Measurements from ENCODE around the gene MIF4GD. TPM values are rescaled to one million over a fixed set of nuclear protein-coding genes. Genes with fewer than 3 reads are reported as not detected.
"Not testable (repeated sequence)": the region's sequence is repeated elsewhere in the genome, so short reads cannot be mapped to it uniquely, and the experiment has no call there.

The MIF4GD gene, protein sequence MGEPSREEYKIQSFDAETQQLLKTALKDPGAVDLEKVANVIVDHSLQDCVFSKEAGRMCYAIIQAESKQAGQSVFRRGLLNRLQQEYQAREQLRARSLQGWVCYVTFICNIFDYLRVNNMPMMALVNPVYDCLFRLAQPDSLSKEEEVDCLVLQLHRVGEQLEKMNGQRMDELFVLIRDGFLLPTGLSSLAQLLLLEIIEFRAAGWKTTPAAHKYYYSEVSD
- polyA plus RNA-seq (ENCODE audit: insufficient read length in 3 of 3), result 10 to 100 TPM; 20.0 to 23.3 (median 22.4) TPM

DNA sequence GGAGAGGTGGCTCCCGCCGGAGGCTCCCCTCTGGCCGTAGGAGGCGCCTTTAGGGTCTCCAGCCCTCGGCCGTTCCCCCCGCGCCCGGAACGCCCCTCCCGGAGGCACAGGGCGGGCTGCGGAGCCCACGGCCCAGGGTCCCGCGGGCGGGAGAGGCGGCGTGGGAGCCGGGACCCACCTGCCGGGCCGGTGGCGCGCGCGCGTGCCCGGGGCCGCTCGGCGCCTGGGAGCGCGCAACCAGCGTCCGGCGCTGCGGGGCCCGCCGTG, at the start of gene MIF4GD:
Gene MIF4GD (minus strand): TSS at position 266 of the 267 bp plus-strand sequence. CDS start 1,036 bp downstream, outside the sequence.
- no peak for DNase-seq (ENCODE audit: low read depth in 3 of 3, low spot score in 2 of 3)

DNA sequence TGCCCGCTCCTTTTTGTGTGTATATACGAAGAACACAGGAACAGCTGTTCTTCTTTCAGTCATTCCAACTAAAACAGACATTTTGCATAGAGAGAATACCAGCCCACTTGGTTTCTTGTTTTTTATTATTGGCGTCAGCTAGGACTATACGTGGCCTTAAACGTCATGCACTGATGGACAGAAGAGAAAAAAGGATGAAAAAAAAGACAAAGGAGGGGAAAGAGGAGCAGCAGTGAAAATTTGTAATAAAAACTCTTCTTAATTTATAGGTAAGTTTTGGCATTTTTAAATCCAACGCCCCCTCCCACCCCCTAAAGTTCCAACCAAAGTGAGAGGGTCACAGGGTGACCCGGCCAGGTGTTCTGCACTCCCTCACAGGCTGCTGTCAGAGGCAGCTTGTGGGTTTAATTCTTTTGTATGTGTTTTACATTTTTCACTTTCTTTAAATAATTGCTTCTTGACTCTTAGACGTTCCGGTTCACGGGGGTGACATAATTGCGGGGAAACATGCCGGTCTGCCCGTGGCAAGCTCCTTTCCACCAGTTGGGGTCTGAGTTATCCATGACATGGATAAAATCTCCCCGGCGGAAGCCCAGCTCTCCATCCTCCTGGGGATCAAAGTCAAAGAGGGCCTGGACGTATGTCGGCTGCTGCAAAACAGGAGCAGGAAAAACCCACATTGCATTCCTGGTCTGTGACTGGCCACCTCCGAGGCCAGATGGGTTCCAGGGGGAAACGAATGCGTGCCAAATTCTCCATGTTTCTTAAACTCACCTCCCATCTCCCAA, 49.1 kb upstream of the MIF4GD start:
- no peak for DNase-seq (ENCODE audit: low read depth in 3 of 3, low spot score in 2 of 3)

DNA sequence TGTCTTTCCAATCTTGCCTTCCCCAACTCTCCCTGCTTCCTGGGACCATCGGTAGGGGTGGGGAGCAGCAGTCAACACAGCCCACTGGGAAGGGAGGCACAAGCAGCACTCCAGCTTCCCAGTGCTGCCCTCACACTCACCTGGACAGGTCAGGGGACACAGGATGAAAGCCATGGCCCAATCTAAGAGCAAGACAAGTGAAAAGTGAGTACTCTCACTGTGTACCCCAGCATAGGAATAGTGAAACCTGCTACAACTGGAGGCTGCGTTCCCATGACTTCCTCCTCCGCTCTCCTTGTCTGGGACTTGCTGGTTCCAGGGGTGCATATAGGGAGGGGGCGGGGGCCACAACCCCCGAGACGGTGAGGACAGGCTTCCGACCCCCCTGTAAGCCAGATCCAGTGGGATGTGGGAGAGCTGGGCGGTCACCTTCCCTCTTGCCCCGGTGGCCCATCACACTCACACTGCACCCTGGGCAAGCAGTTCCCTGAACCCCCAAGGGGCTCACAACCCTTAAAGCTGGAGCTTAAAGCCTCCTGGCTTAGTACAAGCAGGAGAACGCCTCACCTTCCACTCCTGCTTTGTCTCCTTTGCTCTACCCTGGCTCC, 47.7 kb upstream of the MIF4GD start:
- DNase-seq (ENCODE audit: low read depth in 3 of 3, low spot score in 2 of 3), result no peak

DNA sequence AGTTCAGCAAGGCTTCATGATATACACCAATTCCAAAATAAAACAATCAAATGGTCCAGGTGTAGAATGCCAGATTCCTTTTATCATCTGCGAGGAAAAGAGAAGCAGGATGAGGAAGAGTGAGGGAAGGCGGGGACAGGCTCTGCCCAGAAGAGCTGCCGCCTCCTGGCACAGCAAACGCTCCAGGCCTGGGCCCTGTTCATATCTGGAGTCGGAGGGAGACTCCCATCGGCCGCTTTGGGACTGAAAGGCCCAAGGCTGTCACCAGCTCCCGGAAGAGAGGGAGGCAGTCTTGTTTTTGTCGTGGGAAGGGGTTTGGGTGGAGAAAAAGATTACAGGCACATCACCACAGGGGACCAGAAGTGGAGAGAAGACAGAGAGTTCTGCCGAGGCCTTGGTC, 47.2 kb upstream of the MIF4GD start:
- DNase-seq (ENCODE audit: low read depth in 3 of 3, low spot score in 2 of 3), result no peak

DNA sequence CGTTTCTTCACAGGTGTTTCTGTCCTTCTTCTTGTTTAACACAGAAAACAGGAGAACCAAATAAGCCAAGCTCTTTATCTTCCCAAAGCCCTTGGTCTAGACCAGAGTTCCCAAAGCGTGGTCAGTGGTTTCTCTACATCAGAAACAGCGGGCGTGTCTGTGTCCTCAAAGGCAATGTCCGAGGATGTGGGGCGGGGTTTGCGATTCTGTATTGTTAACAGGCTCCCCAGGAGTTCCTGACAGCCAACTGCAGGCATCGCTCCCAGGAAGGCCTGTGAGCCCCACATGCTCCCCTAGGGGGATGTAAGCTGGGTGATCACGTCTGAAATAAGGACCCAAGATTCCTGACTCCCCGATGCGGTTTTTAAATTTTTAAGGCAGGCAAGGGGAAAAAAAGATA, 46.6 kb upstream of the MIF4GD start:
- no peak for DNase-seq (ENCODE audit: low read depth in 3 of 3, low spot score in 2 of 3)

DNA sequence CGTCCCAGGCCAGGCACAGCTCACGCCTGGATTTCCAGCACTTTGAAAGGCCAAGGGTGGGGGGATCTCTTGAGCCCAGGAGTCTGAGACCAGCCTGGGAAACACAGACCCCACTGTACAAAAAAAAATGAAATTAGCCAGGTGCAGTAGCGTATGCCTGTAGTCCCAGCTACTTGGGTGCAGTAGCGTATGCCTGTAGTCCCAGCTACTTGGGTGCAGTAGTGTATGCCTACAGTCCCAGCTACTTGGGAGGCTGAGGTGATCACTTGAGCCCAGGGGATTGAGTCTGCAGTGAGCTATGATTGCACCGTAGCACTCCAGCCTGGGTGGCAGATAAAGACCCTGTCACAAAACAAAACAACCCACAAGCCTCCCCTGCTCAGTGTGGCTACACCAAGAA, 45.2 kb upstream of the MIF4GD start:
- no peak for DNase-seq (ENCODE audit: low read depth in 3 of 3, low spot score in 2 of 3)

DNA sequence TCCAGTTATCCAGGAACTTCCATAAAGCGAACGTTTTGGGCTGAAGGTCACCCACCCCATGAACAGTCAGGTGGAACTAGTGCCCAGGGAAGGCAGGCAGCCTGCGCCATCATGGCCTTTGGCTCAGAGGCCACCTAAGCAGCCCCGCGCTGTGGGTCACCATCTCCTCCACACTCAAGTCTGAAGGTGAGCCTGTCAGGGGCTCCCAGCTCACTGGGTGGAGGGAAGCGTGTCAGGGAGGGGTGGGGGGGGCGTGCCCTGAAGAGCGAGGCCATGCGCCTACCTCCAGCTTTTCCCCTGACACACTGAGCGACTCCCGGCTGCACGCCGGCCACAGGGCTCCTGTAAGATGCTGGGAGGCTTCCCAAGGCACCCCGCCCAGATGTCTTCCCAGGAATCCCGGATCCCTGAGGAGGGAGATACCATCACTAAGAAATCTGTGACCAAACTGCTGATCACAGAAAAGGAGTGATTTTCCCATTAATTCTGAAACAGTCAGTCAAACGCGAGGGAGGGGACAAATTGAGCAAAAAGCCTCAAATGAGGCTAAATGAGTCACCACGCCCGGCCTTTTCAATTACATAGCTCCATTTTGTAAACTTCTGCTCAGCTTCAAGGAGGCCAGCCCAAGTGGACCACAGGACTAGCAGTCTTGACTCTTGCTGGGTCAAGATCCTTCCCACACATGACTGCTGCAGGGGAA, 44.7 kb upstream of the MIF4GD start:
- DNase-seq (ENCODE audit: low read depth in 3 of 3, low spot score in 2 of 3), result no peak

DNA sequence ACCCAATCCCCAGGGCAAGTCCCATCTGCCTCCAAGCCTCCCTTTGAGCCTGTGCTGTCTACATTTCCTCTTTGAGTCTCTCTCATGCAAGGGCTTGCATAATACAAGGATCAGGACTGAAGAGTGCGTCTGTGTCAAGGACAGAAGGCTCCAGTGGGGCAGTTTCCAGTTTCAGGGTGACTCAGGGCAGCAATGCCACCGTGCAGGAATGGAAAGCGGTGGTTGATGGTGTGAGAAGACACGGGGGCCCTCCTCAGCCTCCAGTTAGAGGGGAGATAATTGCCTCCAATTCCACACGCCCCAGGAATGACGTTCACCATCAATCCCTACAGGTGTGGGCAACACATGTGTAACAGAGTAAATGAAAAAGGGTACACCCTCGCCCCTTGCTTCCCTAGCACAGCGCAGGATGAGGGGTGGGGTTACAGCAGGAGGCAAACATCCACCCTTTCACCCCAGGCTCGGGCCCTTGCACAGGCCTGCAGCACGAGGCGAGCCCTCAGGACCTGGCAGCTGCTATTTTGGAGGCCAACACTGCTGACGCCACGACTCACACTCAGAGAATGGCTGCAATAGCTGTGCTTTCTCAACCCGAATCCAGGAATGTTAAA, 43.0 kb upstream of the MIF4GD start:
- no peak for DNase-seq (ENCODE audit: low read depth in 3 of 3, low spot score in 2 of 3)

DNA sequence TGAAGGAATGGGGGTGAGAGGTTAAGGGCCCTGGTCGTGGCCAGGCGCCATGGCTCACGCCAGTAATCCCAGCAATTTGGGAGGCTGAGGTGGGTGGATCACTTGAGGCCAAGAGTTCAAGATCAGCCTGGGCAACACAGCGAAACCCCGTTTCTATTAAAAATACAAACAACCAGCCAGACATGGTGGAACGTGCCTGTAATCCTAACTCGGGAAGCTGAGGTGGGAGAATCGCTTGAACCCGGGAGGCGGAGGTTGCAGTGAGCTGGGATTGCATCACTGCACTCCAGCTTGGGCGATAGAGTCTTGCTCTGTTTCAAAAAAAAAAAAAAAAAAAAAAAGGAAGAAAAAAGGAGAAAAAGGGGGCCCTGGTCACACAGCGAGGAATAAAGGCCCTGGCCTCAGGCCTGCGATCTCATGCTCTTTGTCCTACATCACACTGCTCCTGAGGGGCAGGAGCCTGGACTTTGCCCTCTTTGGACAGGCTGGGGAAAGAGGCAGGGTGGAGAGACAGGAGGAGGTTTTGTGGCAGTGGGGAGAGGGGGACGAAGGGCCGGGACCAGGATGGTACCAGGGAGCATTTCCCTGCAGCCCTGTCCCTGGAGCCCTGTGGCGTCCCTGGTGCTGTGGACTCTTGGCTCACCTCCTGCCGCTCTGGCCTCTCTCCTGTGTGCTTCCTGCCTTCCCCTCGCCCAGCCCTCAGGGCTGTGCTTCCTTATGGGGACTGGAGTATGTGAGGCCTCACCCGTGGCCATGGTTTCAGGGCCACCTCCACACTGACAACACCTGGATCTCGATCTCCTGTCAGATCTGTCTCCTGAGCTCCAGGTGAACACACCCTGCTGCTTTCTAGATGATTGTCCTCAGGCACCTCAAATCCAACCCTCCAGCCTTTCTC, 38.0 kb upstream of the MIF4GD start:
- no peak for DNase-seq (ENCODE audit: low read depth in 3 of 3, low spot score in 2 of 3)

DNA sequence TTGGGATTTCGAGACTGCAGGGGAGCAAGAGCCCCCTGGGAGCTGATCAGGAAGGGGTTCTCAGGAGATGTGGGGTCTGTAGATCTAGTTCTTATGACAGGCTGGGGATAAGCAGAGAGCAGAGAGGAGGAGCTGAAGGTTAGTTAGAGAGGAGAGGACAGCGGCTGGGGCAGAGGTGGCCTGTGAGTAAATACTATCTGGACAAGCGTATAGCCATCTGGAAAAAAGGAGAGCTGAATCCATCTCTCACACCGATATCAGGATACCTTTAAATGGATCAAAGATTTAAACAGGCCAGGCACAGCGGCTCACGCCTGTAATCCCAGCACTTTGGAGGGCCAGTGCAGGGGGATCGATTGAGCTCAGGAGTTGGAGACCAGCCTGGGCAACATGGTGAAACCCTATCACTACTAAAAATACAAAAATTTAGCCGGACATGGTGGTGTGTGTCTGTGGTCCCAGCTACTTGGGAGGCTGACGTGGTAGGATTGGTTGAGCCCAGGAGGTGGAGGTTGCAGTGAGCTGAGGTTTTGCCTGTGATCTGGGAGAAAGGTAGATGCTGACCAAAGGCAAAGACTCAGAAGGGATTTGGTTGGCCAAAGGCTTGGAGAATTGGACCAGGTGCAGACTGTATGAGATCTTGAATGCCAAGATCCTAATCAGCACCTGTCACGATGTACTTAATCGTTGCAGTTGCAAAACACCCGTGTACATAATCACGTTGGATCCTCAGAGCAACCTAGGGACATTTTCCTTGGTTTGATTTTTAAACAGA, 37.1 kb upstream of the MIF4GD start:
- DNase-seq (ENCODE audit: low read depth in 3 of 3, low spot score in 2 of 3), result no peak

DNA sequence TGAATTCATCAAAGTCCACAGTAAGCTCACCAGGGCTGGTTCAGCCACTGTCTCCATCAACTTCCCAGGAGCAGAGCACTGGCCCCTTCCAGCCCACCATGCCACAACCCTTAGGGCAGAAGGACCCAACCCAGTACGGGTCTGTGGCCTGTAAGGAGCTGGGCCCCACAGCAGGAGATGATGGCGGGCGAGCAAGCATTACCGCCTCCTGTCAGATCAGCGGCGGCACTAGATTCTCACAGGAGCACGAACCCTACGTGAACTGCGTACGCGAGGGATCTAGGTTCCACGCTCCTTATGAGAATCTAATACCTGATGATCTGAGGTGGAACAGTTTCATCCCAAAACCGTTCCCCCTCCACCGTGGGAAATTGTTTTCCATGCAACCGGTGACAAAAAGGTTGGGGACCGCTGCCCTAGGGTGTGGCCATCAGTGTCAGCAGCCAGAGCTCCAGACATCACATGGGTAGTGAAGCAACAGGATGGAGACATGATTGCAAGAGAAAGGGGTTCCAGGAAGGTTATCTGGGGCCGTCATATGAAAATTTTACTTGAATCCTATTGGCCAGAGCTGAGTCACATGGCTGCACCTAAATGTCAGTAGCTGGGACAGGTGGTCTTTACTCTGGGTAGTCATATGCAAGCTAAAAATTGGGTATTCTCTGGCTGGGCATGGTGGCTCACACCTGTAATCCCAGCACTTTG, 30.6 kb upstream of the MIF4GD start:
- DNase-seq (ENCODE audit: low read depth in 3 of 3, low spot score in 2 of 3), result no peak

DNA sequence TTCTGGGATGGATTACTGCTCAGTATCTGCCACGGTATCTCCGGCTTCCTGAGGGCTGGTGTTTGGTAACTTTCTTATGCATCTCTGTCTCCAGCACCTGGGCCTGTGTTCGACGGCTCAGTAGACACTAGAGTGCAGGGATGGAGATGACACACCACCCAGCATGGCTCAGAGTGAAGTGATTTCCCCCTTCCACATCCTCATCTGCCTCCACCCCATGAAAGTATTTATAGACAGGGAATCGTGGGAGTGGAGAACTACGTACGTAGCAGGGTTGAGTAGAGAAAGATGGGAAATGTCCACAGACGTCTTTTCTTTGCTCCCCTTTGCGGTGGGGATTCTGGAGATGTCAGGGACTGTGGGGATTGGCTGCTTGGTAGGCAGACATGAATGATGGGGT, 30.0 kb upstream of the MIF4GD start:
- no peak for DNase-seq (ENCODE audit: low read depth in 3 of 3, low spot score in 2 of 3)

DNA sequence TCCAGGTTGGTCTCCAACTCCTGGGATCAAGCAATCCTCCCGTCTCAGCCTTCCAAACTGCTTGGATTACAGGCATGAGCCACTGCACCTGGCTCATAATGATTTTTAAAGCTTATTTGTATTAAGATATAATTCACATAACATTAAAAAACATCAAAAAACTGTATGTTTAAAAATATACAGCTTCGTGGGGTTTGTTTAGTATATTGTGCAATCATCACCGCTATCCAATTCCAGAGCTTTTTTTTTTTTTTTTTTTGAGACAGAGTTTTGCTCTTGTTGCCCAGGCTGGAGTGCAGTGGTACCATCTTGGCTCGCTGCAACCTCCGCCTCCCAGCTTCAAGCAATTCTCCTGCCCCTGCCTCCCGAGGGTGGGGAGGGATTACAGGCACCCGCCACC, 29.2 kb upstream of the MIF4GD start:
- no peak for DNase-seq (ENCODE audit: low read depth in 3 of 3, low spot score in 2 of 3)

DNA sequence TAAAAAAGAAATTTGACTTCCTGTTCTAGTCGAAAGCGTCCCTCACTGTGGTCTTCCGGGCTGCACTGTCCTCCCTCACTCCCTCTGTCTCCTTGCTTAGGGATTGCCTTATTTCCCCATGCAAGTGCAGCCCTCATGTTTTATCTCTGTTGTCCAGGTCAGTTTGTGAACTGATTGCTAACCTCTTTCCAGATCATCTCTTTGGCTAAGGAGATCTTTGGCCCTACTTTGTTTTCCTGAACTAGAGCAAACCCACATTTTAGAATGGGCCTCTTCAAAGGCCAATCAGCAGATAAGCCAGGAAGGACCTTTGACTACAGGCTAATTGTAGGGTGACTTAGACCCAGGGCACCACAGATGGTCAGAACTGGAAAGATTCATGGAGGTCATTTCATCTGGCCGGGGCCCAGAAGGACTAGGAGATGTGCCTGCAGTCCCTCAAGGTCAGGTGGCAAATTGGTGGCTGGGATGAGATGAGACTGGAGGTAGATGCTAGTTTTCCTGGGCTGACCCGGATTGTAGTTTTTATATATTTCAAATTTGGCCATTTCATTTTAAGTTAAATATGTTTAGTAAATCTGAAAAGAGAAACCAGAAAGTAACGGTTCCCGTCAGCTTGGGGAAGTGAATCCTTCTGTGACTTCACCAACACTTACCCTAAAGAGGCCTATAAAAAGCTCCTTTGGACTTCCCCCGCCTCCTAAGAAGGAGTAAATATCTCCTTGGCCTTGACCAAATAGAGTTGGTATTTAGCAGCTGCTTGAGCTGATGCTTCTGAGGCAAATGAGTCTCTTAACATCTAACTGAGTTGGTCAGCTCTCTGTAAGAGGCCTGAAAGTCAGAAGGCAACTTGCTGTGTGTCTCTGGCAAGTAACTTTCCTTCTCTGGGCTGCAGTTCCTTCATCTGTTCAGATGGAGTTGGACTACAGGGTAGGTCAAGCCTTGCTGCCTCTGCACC, 24.4 kb upstream of the MIF4GD start:
- no peak for DNase-seq (ENCODE audit: low read depth in 3 of 3, low spot score in 2 of 3)

DNA sequence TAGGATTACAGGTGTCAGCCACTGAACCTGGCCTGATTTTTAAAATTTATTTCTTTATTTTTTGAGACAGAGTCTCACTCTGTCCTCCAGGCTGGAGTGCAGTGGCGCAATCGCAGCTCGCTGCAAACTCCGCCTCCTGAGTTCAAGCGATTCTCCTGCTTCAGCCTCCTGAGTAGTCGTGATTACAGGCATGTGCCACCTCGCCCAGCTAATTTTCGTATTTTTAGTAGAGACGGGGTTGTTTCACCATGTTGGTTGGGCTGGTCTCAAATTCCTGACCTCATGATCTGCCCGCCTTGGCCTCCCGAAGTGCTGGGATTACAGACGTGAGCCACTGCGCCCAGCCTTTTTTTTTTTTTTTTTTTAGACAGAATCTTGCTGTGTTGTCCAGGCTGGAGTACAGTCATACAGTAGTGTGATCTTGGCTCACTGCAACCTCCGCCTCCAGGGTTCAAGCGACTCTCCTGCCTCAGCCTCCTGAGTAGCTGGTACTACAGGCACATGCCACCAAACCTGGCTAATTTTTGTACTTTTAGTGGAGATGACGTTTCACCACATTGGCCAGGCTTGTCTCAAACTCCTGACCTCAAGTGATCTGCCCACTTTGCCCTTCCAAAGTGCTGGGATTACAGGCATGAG, 21.9 kb upstream of the MIF4GD start:
- not testable (repeated sequence) for DNase-seq (ENCODE audit: low read depth in 3 of 3, low spot score in 2 of 3)

DNA sequence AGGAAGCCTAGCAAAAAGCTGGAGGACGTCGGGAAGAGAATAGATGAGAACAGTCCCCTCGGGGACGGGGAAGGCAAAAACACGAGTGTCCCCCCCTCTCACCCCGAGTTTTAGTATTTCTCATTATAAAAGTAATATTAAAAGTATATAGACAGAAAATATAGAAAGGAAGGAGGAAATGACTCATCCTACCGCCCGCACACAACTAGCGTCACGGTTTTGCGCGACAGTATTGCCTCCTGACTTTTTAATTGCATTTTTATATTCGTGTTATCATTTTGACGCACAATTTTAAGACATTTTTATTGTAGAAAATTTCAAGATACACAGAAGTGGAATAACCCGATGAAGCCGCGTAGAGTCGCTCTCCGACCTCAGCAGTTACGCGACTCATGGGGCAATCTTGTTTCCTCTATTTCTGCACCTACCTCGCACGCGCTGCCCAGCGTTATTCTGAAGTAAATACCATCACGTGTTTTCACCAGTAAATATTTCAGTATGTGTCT, 18.9 kb upstream of the MIF4GD start:
- DNase-seq (ENCODE audit: low read depth in 3 of 3, low spot score in 2 of 3), result no peak

All from right renal cortex interstitium (tissue), 3 donors.